ENCODE measurements around the gene UAP1. TPM values are rescaled to one million over a fixed set of nuclear protein-coding genes. Genes with fewer than 3 reads are reported as not detected.
"Not testable (repeated sequence)": the region's sequence is repeated elsewhere in the genome, so short reads cannot be mapped to it uniquely, and the experiment has no call there.

Gene UAP1
- total RNA-seq, 4 donors from 2014 or later = 39.2 to 84.7 (median 64.0) TPM

DNA sequence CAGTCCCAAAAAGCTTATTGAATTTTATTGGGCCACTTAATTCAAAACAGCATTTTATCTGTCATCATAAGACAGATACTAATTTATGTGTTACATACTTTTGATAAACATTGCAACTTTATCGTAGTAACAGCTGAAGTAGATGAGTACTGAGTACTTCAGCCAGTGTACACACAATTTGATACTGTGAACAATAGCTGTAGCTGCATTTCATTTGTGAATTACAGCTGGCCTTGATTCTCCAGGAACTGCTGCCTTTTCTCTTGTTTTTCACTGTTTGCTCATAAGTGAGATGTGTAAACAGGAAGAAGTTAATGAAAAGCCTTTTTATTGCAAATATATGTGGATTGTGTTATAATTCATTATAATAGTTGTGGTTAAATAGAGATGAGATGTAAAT lies 10.2 kb downstream of the UAP1 start:
- H3K9me3 ChIP-seq = no peaks in the 10 kb centered on the region
- TF ChIP-seq CTCF (IDR thresholded peaks at IDR 0.05) = no peak
- TF ChIP-seq POLR2A (IDR thresholded peaks at IDR 0.05) = no peak
- H3K4me3 ChIP-seq (replicated peaks in 1 of 3) = no peak overlapping the region
- intact Hi-C loops (cut with DNase I) = no loop called here
- DNase-seq = no peak
- WGBS, 2 donors = 85 to 88% methylated on average over 1 of the region's 1 CpG
- H3K27ac ChIP-seq = no peak overlapping the region
- H3K27me3 ChIP-seq = no peaks in the 10 kb centered on the region
- no peaks in the 10 kb centered on the region for H3K4me1 ChIP-seq
- H3K36me3 ChIP-seq = peaks cover 0 to 5% of the 10 kb centered on the region in 2 donors

- TF ChIP-seq POLR2A (IDR thresholded peaks at IDR 0.05) (no peak), CTCF (IDR thresholded peaks at IDR 0.05) (no peak)
- intact Hi-C loops (cut with DNase I) = no loop called here
- Histone ChIP-seq H3K9me3 (no peaks in the 10 kb centered on the region), H3K27me3 (no peaks in the 10 kb centered on the region), H3K4me1 (no peaks in the 10 kb centered on the region), H3K27ac (no peak overlapping the region), H3K4me3 (replicated peaks in 1 of 3) (no peak overlapping the region), H3K36me3 (peaks cover 0 to 3% of the 10 kb centered on the region in 2 donors)
- no peak for DNase-seq
- WGBS, 2 donors = 94 to 97% methylated on average over 1 of the region's 1 CpG
Measured at GRCh38 chr1:162573136-162573535, 11.6 kb downstream of the UAP1 start.

- no peaks in the 10 kb centered on the region for H3K4me1 ChIP-seq
- H3K27me3 ChIP-seq = no peaks in the 10 kb centered on the region
- H3K9me3 ChIP-seq = no peaks in the 10 kb centered on the region
- intact Hi-C loops (cut with DNase I) = no loop called here
- no peak overlapping the region for H3K27ac ChIP-seq
- TF ChIP-seq POLR2A (IDR thresholded peaks at IDR 0.05) = no peak
- no peak for TF ChIP-seq CTCF (IDR thresholded peaks at IDR 0.05)
- WGBS, 2 donors = 89% methylated on average over 4 of the region's 4 CpGs
- H3K36me3 ChIP-seq = peaks cover 0 to 14% of the 10 kb centered on the region in 2 donors
- DNase-seq = no peak
- no peak overlapping the region for H3K4me3 ChIP-seq (replicated peaks in 1 of 3)
Measured at GRCh38 chr1:162578071-162578700, 16.7 kb downstream of the UAP1 start.

DNA sequence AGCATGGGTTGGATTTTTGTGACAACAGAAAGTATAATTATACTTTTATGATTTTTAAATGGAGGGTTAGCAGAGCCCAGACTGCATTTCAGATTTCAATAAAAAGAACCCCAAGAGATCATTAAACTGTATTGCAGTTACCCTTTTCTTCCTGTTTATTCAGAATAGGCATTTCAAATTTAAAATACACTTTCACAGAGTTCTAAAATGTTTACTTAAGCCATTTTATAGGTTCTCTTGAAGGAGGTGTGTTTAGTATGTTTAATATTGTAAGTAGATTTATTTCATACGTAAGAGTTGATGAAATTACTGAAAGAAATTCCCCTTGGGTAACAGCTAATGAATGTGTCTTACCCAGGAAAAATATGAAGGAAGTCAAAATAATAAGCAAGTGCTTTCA lies 17.4 kb downstream of the UAP1 start:
- Histone ChIP-seq H3K27ac (no peak overlapping the region), H3K36me3 (peaks cover 0 to 18% of the 10 kb centered on the region in 2 donors), H3K4me3 (replicated peaks in 1 of 3) (no peak overlapping the region), H3K9me3 (no peaks in the 10 kb centered on the region), H3K27me3 (no peaks in the 10 kb centered on the region), H3K4me1 (no peaks in the 10 kb centered on the region)
- WGBS, 2 donors = 83 to 97% methylated on average over 1 of the region's 1 CpG
- no peak for DNase-seq
- intact Hi-C loops (cut with DNase I) = no loop called here
- TF ChIP-seq CTCF (IDR thresholded peaks at IDR 0.05) = no peak
- TF ChIP-seq POLR2A (IDR thresholded peaks at IDR 0.05) = no peak

DNA sequence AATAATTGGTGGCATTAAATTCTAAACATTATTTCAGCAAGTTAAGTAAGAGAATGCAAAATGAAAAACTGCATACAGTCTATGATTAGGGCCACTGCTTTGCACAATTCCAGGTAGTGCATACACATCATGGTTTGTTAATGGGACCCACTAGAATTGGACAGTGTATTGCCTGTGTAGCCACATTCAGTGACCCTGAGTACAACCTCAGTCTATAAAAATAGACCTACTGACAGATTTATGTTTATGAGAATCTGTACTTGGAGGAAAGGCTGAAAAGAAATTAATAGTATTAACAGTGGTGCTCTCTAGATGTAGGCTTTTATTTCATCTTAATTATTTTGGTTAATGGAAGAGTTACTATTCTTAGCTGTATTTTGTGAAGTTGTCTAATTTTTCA lies 18.8 kb downstream of the UAP1 start:
- intact Hi-C loops (cut with DNase I) = no loop called here
- no peak for DNase-seq
- peaks cover 4 to 18% of the 10 kb centered on the region in 2 donors for H3K36me3 ChIP-seq
- TF ChIP-seq CTCF (IDR thresholded peaks at IDR 0.05) (no peak), POLR2A (IDR thresholded peaks at IDR 0.05) (no peak)
- H3K4me3 ChIP-seq (replicated peaks in 1 of 3) = no peak overlapping the region
- no peak overlapping the region for H3K27ac ChIP-seq
- no peaks in the 10 kb centered on the region for H3K9me3 ChIP-seq
- no peaks in the 10 kb centered on the region for H3K4me1 ChIP-seq
- H3K27me3 ChIP-seq = no peaks in the 10 kb centered on the region

DNA sequence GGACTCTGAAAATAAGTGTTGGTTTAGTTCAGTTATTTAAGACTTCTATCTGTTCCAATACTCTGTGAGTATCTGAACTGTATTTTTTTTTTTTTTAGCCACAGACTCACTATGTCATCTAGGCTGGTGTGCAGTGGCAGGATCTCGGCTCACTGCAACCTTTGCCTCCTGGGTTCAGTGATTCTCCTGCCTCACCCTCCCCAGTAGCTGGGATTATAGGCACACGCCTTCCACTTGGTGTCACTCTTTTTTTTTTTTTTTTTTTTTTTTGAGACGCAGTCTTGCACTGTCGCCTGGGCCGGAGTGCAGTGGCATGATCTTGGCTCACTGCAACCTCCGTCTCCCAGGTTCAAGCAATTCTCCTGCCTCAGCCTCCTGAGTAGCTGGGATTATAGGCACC lies 21.4 kb downstream of the UAP1 start:
- intact Hi-C loops (cut with DNase I); H3K9me3 ChIP-seq; H3K27me3 ChIP-seq; DNase-seq; H3K4me1 ChIP-seq; H3K27ac ChIP-seq; H3K4me3 ChIP-seq (replicated peaks in 1 of 3): not testable (repeated sequence)
- 77 to 78% methylated on average over 6 of the region's 6 CpGs for WGBS, 2 donors
- peaks cover 4 to 18% of the 10 kb centered on the region in 2 donors for H3K36me3 ChIP-seq

DNA sequence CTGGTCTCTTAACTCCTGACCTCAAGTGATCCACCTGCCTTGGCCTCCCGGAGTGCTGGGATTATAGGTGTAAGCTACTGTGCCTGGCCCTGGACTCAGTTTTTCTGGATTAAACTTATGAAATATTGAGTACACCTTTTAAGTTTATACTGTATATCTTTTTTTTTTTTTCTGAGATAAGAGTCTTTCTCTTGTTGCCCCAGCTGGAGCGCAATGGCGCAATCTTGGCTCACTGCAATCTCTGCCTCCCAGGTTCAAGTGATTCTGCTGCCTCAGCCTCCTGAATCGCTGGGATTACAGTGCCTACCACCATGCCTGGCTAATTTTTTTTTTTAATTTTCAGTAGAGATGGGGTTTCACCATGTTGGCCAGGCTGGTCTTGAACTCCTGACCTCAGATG lies 23.6 kb downstream of the UAP1 start:
- H3K36me3 ChIP-seq; H3K27me3 ChIP-seq; H3K4me3 ChIP-seq (replicated peaks in 1 of 3); H3K4me1 ChIP-seq; H3K9me3 ChIP-seq; H3K27ac ChIP-seq; intact Hi-C loops (cut with DNase I); DNase-seq: not testable (repeated sequence)
- 99% methylated on average over 4 of the region's 4 CpGs for WGBS, 2 donors

Data from thyroid gland (tissue), 4 donors.